GM12878 (cell line): Measurements from ENCODE around the gene CHMP4A.

ENCODE experiments used
- CBX3 ChIP-seq: fragments of 200-600 bp; sonication (generic); IDR thresholded peaks from 2 replicates; pipeline ENCODE4 v1.6.1; 2016; ENCODE audit warnings: low read depth, borderline replicate concordance
- CBX5 ChIP-seq: sonication (generic); IDR thresholded peaks from 2 replicates; pipeline ENCODE4 v1.6.1; 2016; ENCODE audit warnings: low read depth, moderate library complexity, mild to moderate bottlenecking, inconsistent platforms
- CHD2 ChIP-seq: IDR thresholded peaks from 2 replicates; pipeline ENCODE4 v1.6.1; 2011; ENCODE audit warnings: low read depth, low read length, improper control_type of control experiment, borderline replicate concordance
- CREB1 ChIP-seq: IDR thresholded peaks from 2 replicates; pipeline ENCODE4 v1.6.1; 2012; ENCODE audit warnings: low read depth, mild to moderate bottlenecking, inconsistent platforms
- MEF2A ChIP-seq: IDR thresholded peaks from 2 replicates; pipeline ENCODE4 v1.6.1; 2011; ENCODE audit warnings: low read depth, mild to moderate bottlenecking, low read length, moderate library complexity; ENCODE audit not compliant: insufficient read depth
- RELA ChIP-seq: fragments of 450-650 bp; IDR thresholded peaks from 2 replicates; pipeline ENCODE4 v1.8.0; 2014; ENCODE audit warnings: borderline replicate concordance; ENCODE audit not compliant: partially characterized antibody
- SUZ12 ChIP-seq: fragments of 200-600 bp; sonication (generic); IDR thresholded peaks from one replicate; pipeline ENCODE4 v1.6.1; 2018; ENCODE audit warnings: antibody characterized with exemption, mild to moderate bottlenecking; ENCODE audit not compliant: unreplicated experiment
- ZNF274 ChIP-seq: IDR thresholded peaks from one replicate; pipeline ENCODE4 v1.8.0; 2011; ENCODE audit not compliant: insufficient read length, insufficient read depth
- TF ChIP-seq, protein P1 (sequence below), 3 experiments: IDR thresholded peaks in 2 of 3; conservative IDR thresholded peaks in 1 of 3; 2 replicates each; pipeline ENCODE4 v1.5.1; 2011; ENCODE audit warnings: low read depth in 3 of 3, low read length in 3 of 3, mild to moderate bottlenecking in 3 of 3, control low read depth in 2 of 3, moderate library complexity in 2 of 3, inconsistent platforms in 1 of 3, mixed read lengths in 1 of 3; ENCODE audit not compliant: control insufficient read depth in 2 of 3, insufficient read depth in 1 of 3; ENCODE audit errors: extremely low read depth in 1 of 3
- TF ChIP-seq, protein P2 (sequence below): fragments of 450-650 bp; IDR thresholded peaks from 2 replicates; pipeline ENCODE4 v1.6.1; 2017; ENCODE audit warnings: mild to moderate bottlenecking, moderate library complexity

DNA sequence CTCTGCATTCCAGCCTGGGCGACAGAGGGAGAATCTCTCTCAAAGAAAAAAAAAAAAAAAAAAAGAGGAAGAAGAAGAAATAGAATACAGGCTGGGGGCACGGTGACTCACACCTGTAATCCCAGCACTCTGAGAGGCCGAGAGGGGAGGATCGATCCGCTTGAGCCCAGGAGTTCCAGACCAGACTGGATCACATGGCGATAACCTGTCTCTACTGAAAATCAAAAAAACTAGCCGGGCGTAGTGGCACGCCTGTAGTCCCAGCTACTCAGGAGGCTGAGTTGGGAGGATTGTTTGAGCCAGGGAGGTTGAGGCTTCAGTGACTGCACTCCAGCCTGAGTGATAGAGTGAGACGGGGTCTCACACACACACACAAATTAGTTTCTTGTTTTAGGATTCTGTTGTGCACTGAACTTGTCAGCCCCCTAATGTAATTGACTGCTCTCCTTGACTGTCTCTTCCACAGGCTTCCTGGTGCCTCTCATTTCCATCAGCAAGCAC, 30.1 kb upstream of the CHMP4A start:
- TF ChIP-seq RELA (no peak), SUZ12 (no peak), CREB1 (no peak), MEF2A (no peak), ZNF274 (no peak), CBX3 (no peak), CHD2 (no peak), CBX5 (no peak)
- TF ChIP-seq, protein P1, sequence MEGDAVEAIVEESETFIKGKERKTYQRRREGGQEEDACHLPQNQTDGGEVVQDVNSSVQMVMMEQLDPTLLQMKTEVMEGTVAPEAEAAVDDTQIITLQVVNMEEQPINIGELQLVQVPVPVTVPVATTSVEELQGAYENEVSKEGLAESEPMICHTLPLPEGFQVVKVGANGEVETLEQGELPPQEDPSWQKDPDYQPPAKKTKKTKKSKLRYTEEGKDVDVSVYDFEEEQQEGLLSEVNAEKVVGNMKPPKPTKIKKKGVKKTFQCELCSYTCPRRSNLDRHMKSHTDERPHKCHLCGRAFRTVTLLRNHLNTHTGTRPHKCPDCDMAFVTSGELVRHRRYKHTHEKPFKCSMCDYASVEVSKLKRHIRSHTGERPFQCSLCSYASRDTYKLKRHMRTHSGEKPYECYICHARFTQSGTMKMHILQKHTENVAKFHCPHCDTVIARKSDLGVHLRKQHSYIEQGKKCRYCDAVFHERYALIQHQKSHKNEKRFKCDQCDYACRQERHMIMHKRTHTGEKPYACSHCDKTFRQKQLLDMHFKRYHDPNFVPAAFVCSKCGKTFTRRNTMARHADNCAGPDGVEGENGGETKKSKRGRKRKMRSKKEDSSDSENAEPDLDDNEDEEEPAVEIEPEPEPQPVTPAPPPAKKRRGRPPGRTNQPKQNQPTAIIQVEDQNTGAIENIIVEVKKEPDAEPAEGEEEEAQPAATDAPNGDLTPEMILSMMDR (IDR thresholded peaks at IDR 0.05 in 2 of 3, conservative IDR thresholded peaks at IDR 0.05 in 1 of 3; ENCODE audit: control insufficient read depth in 2 of 3, extremely low read depth in 1 of 3, insufficient read depth in 1 of 3, low read depth in 3 of 3, low read length in 3 of 3): no peak
- TF ChIP-seq, protein P2, sequence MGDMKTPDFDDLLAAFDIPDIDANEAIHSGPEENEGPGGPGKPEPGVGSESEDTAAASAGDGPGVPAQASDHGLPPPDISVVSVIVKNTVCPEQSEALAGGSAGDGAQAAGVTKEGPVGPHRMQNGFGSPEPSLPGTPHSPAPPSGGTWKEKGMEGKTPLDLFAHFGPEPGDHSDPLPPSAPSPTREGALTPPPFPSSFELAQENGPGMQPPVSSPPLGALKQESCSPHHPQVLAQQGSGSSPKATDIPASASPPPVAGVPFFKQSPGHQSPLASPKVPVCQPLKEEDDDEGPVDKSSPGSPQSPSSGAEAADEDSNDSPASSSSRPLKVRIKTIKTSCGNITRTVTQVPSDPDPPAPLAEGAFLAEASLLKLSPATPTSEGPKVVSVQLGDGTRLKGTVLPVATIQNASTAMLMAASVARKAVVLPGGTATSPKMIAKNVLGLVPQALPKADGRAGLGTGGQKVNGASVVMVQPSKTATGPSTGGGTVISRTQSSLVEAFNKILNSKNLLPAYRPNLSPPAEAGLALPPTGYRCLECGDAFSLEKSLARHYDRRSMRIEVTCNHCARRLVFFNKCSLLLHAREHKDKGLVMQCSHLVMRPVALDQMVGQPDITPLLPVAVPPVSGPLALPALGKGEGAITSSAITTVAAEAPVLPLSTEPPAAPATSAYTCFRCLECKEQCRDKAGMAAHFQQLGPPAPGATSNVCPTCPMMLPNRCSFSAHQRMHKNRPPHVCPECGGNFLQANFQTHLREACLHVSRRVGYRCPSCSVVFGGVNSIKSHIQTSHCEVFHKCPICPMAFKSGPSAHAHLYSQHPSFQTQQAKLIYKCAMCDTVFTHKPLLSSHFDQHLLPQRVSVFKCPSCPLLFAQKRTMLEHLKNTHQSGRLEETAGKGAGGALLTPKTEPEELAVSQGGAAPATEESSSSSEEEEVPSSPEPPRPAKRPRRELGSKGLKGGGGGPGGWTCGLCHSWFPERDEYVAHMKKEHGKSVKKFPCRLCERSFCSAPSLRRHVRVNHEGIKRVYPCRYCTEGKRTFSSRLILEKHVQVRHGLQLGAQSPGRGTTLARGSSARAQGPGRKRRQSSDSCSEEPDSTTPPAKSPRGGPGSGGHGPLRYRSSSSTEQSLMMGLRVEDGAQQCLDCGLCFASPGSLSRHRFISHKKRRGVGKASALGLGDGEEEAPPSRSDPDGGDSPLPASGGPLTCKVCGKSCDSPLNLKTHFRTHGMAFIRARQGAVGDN: no peak
